Thyroid gland (tissue), 4 donors: ENCODE data around the gene CER1. TPM values are rescaled to one million over a fixed set of nuclear protein-coding genes. Genes with fewer than 3 reads are reported as not detected.

Experiments used
- DNase-seq, 2 donors: peaks; one replicate each; pipeline ENCODE4 v3.0.0-alpha.2; 2019
- H3K27ac ChIP-seq, 3 donors: fragments of 200-600 bp; sonication (generic); 1 replicate in 2 of 3; 2 replicates in 1 of 3; pipeline ENCODE4 v1.5.1; 2016 to 2019; ENCODE audit warnings: mild to moderate bottlenecking in 1 of 3, moderate library complexity in 1 of 3
- H3K27me3 ChIP-seq: fragments of 200-600 bp; sonication (generic); one replicate; pipeline ENCODE4 v1.5.1; 2019
- H3K36me3 ChIP-seq, 2 donors: fragments of 200-600 bp; sonication (generic); one replicate each; pipeline ENCODE4 v1.5.1; 2016 to 2019
- H3K4me1 ChIP-seq, 2 donors: fragments of 200-600 bp; sonication (generic); one replicate each; pipeline ENCODE4 v1.5.1; 2017 to 2019
- H3K4me3 ChIP-seq, 3 donors: fragments of 200-600 bp; sonication (generic); replicated peaks in 1 of 3; 1 replicate in 2 of 3; 2 replicates in 1 of 3; pipeline ENCODE4 v1.5.1; 2016; ENCODE audit warnings: mild to moderate bottlenecking in 1 of 3
- H3K9me3 ChIP-seq: fragments of 200-600 bp; sonication (generic); one replicate; pipeline ENCODE4 v1.5.1; 2017
- POLR2A ChIP-seq, 2 donors: fragments of 450-650 bp; IDR thresholded peaks; one replicate each; pipeline ENCODE4 v1.6.1; 2017; ENCODE audit warnings: antibody characterized with exemption in 2 of 2, mild to moderate bottlenecking in 2 of 2, moderate library complexity in 1 of 2
- WGBS, 2 donors: methylation state at CpG; one replicate each; pipeline ENCODE4 v1.1.5; 2017; 5-methylcytosine and 5-hydroxymethylcytosine counted together
- intact Hi-C: fragments of 100-400 bp; cut with DNase I; formaldehyde crosslinking; loops from one replicate; pipeline ENCODE4 v1.15.1; 2023
- total RNA-seq, 4 donors: library from RNA; depleted of rRNA; stranded (reverse); fragments of >200 nt; gene quantifications; one replicate each; pipeline ENCODE4 v1.2.3, GENCODE V29; 2016
- TF ChIP-seq, protein P1 (sequence below), 6 experiments: fragments of 200-600 bp in 3 of 6; fragments of 450-650 bp in 3 of 6; sonication (generic) in 3 of 6; IDR thresholded peaks; one replicate each; pipeline ENCODE4 v1.5.1; 2016 to 2019; ENCODE audit warnings: antibody characterized with exemption in 6 of 6, mild to moderate bottlenecking in 2 of 6, inconsistent platforms in 1 of 6, moderate library complexity in 1 of 6

CER1 gene
- total RNA-seq, 4 donors from 2014 or later, result not detected

DNA sequence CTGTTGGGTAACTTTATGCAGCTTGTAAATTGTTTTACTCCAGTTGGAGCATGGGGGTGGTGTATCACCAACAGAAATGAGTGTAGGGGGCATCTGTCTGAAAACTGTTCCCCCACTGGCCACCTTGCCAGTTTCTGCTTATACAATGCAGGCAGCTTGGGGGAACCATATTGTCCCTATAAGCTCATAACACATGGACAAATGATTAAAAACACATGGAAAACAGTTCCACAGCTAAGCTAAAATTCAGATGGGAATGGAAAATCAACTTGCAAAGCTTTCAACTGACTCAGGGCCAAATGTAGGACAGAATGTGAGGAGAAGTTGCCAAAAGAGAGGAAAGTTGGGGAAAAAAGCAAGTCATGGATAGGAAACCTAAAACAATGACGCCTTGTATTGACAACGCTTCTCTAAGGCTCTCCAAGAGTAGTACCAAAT is 7.9 kb upstream of the CER1 start:
- no peaks in the 10 kb centered on the region for H3K4me1 ChIP-seq
- 75 to 85% methylated on average over 2 of the region's 2 CpGs for whole genome bisulfite sequencing, 2 donors
- intact Hi-C loops, result no loop called here
- H3K36me3 ChIP-seq, result no peaks in the 10 kb centered on the region
- H3K27ac ChIP-seq, result no peak overlapping the region
- H3K27me3 ChIP-seq, result no peaks in the 10 kb centered on the region
- DNase-seq, result no peak
- H3K9me3 ChIP-seq, result no peaks in the 10 kb centered on the region
- no peak for TF ChIP-seq POLR2A (IDR thresholded peaks at IDR 0.05)
- TF ChIP-seq, protein P1, sequence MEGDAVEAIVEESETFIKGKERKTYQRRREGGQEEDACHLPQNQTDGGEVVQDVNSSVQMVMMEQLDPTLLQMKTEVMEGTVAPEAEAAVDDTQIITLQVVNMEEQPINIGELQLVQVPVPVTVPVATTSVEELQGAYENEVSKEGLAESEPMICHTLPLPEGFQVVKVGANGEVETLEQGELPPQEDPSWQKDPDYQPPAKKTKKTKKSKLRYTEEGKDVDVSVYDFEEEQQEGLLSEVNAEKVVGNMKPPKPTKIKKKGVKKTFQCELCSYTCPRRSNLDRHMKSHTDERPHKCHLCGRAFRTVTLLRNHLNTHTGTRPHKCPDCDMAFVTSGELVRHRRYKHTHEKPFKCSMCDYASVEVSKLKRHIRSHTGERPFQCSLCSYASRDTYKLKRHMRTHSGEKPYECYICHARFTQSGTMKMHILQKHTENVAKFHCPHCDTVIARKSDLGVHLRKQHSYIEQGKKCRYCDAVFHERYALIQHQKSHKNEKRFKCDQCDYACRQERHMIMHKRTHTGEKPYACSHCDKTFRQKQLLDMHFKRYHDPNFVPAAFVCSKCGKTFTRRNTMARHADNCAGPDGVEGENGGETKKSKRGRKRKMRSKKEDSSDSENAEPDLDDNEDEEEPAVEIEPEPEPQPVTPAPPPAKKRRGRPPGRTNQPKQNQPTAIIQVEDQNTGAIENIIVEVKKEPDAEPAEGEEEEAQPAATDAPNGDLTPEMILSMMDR (IDR thresholded peaks at IDR 0.05), result no peak
- H3K4me3 ChIP-seq, result no peak overlapping the region

DNA sequence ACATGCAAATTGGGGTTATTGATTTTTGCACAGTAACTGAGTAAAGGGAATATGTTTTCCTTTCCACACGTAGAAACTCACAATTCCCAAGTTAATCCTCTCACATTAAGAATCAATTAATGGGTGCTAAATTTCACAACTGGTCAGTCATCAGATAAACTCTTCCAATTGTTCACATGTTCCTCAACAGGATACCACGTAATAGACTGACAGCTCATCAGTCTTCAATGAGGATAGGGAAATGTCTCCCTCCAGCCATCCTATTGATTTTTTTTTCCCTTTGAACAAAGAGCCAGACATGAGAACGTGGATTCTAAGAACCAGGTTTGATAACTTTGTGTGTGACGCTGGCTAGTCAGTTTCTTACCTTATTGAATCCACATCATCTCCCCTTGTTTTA is 768 bp upstream of the CER1 start:
- WGBS, 2 donors, result 62 to 73% methylated on average over 4 of the region's 4 CpGs
- H3K27me3 ChIP-seq, result no peaks in the 10 kb centered on the region
- intact Hi-C loops, result no loop called here
- TF ChIP-seq, protein P1 (IDR thresholded peaks at IDR 0.05), result no peak
- TF ChIP-seq POLR2A (IDR thresholded peaks at IDR 0.05), result no peak
- no peaks in the 10 kb centered on the region for H3K9me3 ChIP-seq
- H3K36me3 ChIP-seq, result no peaks in the 10 kb centered on the region
- no peak overlapping the region for H3K4me3 ChIP-seq
- no peak for DNase-seq
- no peaks in the 10 kb centered on the region for H3K4me1 ChIP-seq
- H3K27ac ChIP-seq, result no peak overlapping the region

DNA sequence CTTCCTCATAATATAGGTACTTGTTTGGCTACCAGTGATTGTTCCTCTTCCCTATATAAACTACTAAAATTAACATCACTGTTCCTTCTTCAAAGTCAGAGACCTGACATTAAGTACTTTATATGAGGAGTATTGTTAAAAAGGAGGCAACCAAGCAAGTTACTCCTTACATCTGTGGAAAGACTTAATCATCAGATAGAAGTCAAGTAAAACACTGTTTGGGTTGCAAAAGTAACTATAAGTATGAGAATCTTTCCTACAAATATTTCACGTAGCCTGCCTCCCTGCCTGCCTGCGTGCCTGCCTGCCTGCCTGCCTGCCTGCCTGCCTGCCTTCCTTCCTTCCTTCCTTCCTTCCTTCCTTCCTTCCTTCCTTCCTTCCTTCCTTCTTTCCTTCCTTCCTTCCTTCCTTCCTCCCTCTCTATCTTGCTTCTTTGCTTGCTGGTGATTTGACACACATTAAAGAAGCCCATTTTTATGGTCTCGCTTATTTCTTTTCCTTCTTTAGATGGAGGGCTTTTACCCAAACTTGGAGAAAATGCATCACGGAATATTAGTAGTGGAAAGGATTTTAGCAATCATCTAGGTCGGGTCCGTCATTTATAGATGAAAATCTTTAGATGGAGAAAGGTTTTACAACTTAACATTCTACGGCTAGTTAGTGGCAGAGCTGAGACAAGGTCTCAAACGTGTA is 3.2 kb downstream of the CER1 start:
- TF ChIP-seq, protein P1 (IDR thresholded peaks at IDR 0.05), result no peak
- no peak for TF ChIP-seq POLR2A (IDR thresholded peaks at IDR 0.05)
- Histone ChIP-seq H3K9me3 (no peaks in the 10 kb centered on the region), H3K36me3 (no peaks in the 10 kb centered on the region), H3K4me1 (no peaks in the 10 kb centered on the region), H3K4me3 (no peak overlapping the region), H3K27ac (no peak overlapping the region), H3K27me3 (no peaks in the 10 kb centered on the region)
- no peak for DNase-seq
- intact Hi-C loops, result no loop called here
- 73% methylated on average over 8 of the region's 8 CpGs for WGBS, 2 donors

DNA sequence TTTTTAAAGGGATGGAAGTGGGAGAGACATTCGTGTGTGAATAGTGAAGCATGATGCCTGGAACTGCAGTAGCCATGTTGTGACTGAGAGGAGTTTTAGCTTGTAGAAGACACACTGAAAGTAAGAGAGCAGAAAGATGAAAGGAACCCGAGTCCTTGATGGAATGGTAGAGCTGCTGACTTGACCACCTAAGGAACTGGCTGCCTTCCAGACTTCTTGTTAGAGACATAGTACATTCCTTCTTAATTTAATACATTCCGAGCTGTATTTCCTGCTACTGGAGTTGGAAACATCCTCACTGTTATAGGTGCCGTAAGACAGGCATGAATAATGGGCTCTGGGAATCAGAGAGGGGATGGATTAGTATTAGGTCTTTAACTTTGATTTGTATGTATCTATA is 7.4 kb downstream of the CER1 start:
- H3K27ac ChIP-seq, result no peak overlapping the region
- no peak overlapping the region for H3K4me3 ChIP-seq
- no peak for TF ChIP-seq POLR2A (IDR thresholded peaks at IDR 0.05)
- TF ChIP-seq, protein P1 (IDR thresholded peaks at IDR 0.05), result no peak
- 72 to 79% methylated on average over 4 of the region's 4 CpGs for WGBS, 2 donors
- H3K9me3 ChIP-seq, result no peaks in the 10 kb centered on the region
- no peak for DNase-seq
- H3K27me3 ChIP-seq, result no peaks in the 10 kb centered on the region
- intact Hi-C loops, result no loop called here
- no peaks in the 10 kb centered on the region for H3K4me1 ChIP-seq
- no peaks in the 10 kb centered on the region for H3K36me3 ChIP-seq

DNA sequence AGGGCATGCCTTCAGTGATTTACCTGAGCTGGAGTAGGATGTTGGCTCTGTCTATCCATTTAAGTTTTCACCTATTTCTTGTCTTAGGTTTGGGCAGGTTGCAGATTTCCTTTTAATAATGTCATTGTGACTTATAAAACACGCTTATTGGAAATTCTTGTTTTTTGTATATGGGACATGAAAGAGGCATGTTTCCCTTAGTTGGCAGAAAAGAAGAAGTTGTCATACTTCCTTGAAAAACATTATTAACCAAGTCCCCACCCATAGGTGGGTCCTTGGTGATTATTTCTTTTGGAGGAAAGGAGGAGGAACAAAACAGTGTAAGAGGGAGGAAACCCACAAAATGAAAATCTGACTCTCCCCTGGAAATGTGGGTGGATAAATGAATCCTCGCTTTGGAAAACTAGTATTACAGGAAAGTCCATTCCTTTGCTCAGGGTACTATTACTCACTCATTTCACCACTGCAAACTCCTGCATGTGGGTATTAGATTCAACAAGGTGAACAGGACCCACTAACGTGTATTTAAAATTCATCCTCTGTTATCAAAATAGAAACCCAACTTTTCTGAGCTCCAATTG is 9.3 kb downstream of the CER1 start:
- no peak overlapping the region for H3K27ac ChIP-seq

More for the DNA sequence above, 9.3 kb downstream of the CER1 start:
- intact Hi-C loops, result no loop called here
- H3K4me3 ChIP-seq, result no peak overlapping the region
- no peak for TF ChIP-seq POLR2A (IDR thresholded peaks at IDR 0.05)
- TF ChIP-seq, protein P1 (IDR thresholded peaks at IDR 0.05), result no peak
- H3K9me3 ChIP-seq, result no peaks in the 10 kb centered on the region
- 84 to 87% methylated on average over 3 of the region's 3 CpGs for WGBS, 2 donors
- no peaks in the 10 kb centered on the region for H3K27me3 ChIP-seq
- no peak for DNase-seq
- no peaks in the 10 kb centered on the region for H3K4me1 ChIP-seq
- no peaks in the 10 kb centered on the region for H3K36me3 ChIP-seq
